K562 (cell line): ENCODE data around the gene MARS1. TPM values are rescaled to one million over a fixed set of nuclear protein-coding genes. Genes with fewer than 3 reads are reported as not detected.
A peak's percentile ranks its signal among the peaks of the same experiment; 100 is the strongest.

ENCODE experiments used
- CTBP1 ChIP-seq: fragments of 450-650 bp; IDR thresholded peaks from 2 replicates; pipeline ENCODE4 v1.6.1; 2016; ENCODE audit warnings: borderline replicate concordance
- ETV5 ChIP-seq: sonication (generic); formaldehyde crosslinking; IDR thresholded peaks from 2 replicates; pipeline ENCODE4 v1.4.0; 2020; ENCODE audit warnings: low read depth, mild to moderate bottlenecking, missing genetic modification reagents
- HOMEZ ChIP-seq: fragments of 250-450 bp; sonication (Bioruptor Pico); IDR thresholded peaks from 2 replicates; pipeline ENCODE4 v1.4.0; 2020; ENCODE audit warnings: mild to moderate bottlenecking, moderate library complexity
- KDM4B ChIP-seq, 2 experiments: fragments of 450-650 bp in 1 of 2; sonication (generic) in 1 of 2; IDR thresholded peaks; 2 replicates each; pipeline ENCODE4 v1.6.1; 2016 to 2017; ENCODE audit warnings: borderline replicate concordance in 2 of 2, antibody characterized with exemption in 1 of 2, low read depth in 1 of 2, mild to moderate bottlenecking in 1 of 2
- NCOA2 ChIP-seq, 2 experiments: fragments of 450-650 bp; IDR thresholded peaks; 2 replicates each; pipeline ENCODE4 v1.6.1; 2018; ENCODE audit warnings: mild to moderate bottlenecking in 2 of 2, moderate library complexity in 1 of 2; ENCODE audit not compliant: partially characterized antibody in 2 of 2
- POLR2A ChIP-seq: fragments of 450-650 bp; conservative IDR thresholded peaks from 2 replicates; pipeline ENCODE4 v1.6.1; 2016
- POLR2AphosphoS5 ChIP-seq: IDR thresholded peaks from 2 replicates; pipeline ENCODE4 v1.6.1; 2011; ENCODE audit warnings: mild to moderate bottlenecking, low read depth, low read length, moderate library complexity; ENCODE audit not compliant: control insufficient read depth, insufficient read depth
- PPARD ChIP-seq: fragments of 250-450 bp; sonication (Bioruptor Pico); IDR thresholded peaks from 2 replicates; pipeline ENCODE4 v1.8.0; 2022; ENCODE audit warnings: inconsistent platforms, mild to moderate bottlenecking, moderate library complexity
- SLC30A9 ChIP-seq: fragments of 250-450 bp; sonication (Bioruptor Pico); IDR thresholded peaks from 2 replicates; pipeline ENCODE4 v1.8.0; 2022; ENCODE audit warnings: mild to moderate bottlenecking, moderate library complexity
- SMARCA4 ChIP-seq: fragments of 450-650 bp; IDR thresholded peaks from 2 replicates; pipeline ENCODE4 v1.6.1; 2016
- SREBF1 ChIP-seq: fragments of 150-350 bp; IDR thresholded peaks from 2 replicates; pipeline ENCODE4 v1.6.1; 2014; ENCODE audit warnings: antibody characterized with exemption, low read depth, low read length, borderline replicate concordance
- SUPT5H ChIP-seq: fragments of 450-650 bp; IDR thresholded peaks from 2 replicates; pipeline ENCODE4 v1.6.1; 2016
- ZNF134 ChIP-seq: fragments of 250-450 bp; sonication (Bioruptor Pico); conservative IDR thresholded peaks from 2 replicates; pipeline ENCODE4 v1.4.0; 2020
- ZNF146 ChIP-seq: IDR thresholded peaks from one replicate; pipeline ENCODE4 v1.6.1; 2018; ENCODE audit warnings: missing compliant biosample characterization; ENCODE audit not compliant: unreplicated experiment
- ZNF384 ChIP-seq: IDR thresholded peaks from 2 replicates; pipeline ENCODE4 v1.6.1; 2012; ENCODE audit warnings: low read depth, low read length, improper control_type of control experiment
- polyA plus RNA-seq, 8 experiments: library from polyadenylated mRNA; depleted of rRNA in 4 of 8; stranded (reverse) in 5 of 8; unstranded in 3 of 8; fragments of >200 nt; fragmentation: Nextera tagmentation in 2 of 8; fragmentation: Illumina TruSeq in 1 of 8; extraction: Ambion mirVana in 2 of 8; extraction: Trizol in 1 of 8; gene quantifications; 2 replicates each; pipeline versions ENCODE4 v1.2.1 to v1.2.3, GENCODE V29; 2011 to 2014; ENCODE audit warnings: inconsistent platforms in 1 of 8, missing spikeins in 1 of 8
- total RNA-seq, 7 experiments: library from RNA; depleted of rRNA in 6 of 7; stranded (reverse); fragments of >200 nt in 6 of 7; fragmentation: Illumina TruSeq in 2 of 7; extraction: Trizol in 2 of 7; gene quantifications; 2 replicates each; pipeline versions ENCODE4 v1.2.1 to v1.2.3, GENCODE V29; 2011 to 2021; ENCODE audit warnings: low replicate concordance in 1 of 7
- TF ChIP-seq, protein P1 (sequence below): fragments of 450-650 bp; IDR thresholded peaks from 2 replicates; pipeline ENCODE4 v1.6.1; 2016; ENCODE audit warnings: borderline replicate concordance

The MARS1 gene
- total and polyA plus RNA-seq, 9 of the 15 experiments (the other 6 are each of a cell fraction or from before 2014, with no cell fraction given): 117 to 382 (median 220) TPM

DNA sequence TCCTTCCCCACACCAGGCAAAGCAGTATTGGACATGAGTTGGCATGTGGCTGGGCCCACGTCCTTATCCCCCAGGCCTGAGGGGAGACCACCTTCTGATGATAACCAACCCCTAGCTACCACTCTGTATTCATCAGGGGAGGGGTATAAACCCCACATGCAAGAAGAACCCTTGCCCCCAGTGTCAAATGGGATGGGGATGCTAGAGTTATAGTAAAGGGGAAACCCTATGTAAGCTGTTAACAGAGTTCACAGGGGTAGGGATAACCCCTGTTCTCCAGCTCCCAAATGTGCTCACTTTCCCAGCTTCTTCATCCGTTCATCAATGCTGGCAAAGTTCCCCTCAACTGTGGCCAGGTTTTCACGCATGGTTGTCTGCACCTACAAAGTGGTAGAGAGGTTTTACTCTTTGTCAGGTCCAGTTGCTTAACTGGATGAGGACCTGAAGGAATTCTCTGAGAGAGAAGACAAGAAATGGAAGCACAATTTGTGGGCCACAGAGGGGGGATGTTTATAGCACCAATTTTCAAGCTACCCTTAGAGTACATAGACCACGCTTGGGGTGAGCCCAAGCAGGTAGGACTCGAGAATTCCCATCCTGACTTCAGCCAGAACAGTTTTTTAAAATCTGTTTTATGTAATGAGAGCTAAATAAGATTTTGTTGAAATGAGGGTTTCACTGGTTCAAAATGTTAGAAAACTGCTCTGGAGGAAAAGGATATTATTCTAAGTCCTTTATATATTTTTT, 42.7 kb downstream of the MARS1 start (continued):
- TF ChIP-seq POLR2AphosphoS5 (peak; percentile 51; the same call in 1 of the 2 replicates), ZNF146 (CRISPR knock-in tag) (no peak), SUPT5H (0 out of 2 replicates have a peak, but pooled peaks have one; percentile 22), SREBF1 (no peak), HOMEZ (CRISPR knock-in tag) (no peak), KDM4B (IDR thresholded peaks at IDR 0.05; ENCODE audit: borderline replicate concordance in 2 of 2, low read depth in 1 of 2) (no peak), ZNF384 (no peak), SLC30A9 (CRISPR knock-in tag) (no peak), PPARD (CRISPR knock-in tag) (no peak), NCOA2 (IDR thresholded peaks at IDR 0.05; ENCODE audit: partially characterized antibody in 2 of 2) (no peak), ZNF134 (CRISPR knock-in tag) (no peak), POLR2A (peak; percentile 31), SMARCA4 (no peak), ETV5 (CRISPR knock-in tag) (no peak), CTBP1 (no peak)
- TF ChIP-seq, protein P1, sequence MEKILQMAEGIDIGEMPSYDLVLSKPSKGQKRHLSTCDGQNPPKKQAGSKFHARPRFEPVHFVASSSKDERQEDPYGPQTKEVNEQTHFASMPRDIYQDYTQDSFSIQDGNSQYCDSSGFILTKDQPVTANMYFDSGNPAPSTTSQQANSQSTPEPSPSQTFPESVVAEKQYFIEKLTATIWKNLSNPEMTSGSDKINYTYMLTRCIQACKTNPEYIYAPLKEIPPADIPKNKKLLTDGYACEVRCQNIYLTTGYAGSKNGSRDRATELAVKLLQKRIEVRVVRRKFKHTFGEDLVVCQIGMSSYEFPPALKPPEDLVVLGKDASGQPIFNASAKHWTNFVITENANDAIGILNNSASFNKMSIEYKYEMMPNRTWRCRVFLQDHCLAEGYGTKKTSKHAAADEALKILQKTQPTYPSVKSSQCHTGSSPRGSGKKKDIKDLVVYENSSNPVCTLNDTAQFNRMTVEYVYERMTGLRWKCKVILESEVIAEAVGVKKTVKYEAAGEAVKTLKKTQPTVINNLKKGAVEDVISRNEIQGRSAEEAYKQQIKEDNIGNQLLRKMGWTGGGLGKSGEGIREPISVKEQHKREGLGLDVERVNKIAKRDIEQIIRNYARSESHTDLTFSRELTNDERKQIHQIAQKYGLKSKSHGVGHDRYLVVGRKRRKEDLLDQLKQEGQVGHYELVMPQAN: no peak
